ENCODE data around the gene FBXO9.

DNA sequence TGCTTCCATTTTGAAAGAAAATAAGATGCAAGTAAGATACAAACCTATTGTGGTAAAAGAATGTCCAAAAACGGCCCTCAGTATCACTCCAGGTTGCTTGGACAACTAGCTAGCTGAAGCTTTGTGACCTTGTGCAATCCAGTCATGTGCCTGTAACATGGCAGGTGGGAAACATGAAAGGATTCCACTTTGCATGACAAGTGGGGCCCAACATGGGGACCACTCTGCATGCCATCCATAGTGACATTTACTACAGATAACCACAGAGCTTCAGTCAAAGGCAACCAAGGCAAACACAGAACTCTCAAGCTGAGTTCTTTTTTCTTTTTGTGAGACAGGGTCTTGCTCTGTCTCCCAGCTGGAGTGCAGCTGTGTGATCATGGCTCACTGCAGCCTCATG, 15.8 kb upstream of the FBXO9 start:
- TF ChIP-seq TAF1 (IDR thresholded peaks at IDR 0.05; ENCODE audit: borderline replicate concordance, insufficient read depth, low read length) (no peak), POLR2AphosphoS5 (IDR thresholded peaks at IDR 0.05; ENCODE audit: low read depth, low read length) (no peak), SIN3A (IDR thresholded peaks at IDR 0.05; ENCODE audit: borderline replicate concordance, insufficient read depth, low read length) (no peak), FOXP2 (optimal IDR thresholded peaks at IDR 0.05; ENCODE audit: borderline replicate concordance, extremely low read depth, extremely low read length, insufficient read depth) (no peak)
- TF ChIP-seq, protein P1, sequence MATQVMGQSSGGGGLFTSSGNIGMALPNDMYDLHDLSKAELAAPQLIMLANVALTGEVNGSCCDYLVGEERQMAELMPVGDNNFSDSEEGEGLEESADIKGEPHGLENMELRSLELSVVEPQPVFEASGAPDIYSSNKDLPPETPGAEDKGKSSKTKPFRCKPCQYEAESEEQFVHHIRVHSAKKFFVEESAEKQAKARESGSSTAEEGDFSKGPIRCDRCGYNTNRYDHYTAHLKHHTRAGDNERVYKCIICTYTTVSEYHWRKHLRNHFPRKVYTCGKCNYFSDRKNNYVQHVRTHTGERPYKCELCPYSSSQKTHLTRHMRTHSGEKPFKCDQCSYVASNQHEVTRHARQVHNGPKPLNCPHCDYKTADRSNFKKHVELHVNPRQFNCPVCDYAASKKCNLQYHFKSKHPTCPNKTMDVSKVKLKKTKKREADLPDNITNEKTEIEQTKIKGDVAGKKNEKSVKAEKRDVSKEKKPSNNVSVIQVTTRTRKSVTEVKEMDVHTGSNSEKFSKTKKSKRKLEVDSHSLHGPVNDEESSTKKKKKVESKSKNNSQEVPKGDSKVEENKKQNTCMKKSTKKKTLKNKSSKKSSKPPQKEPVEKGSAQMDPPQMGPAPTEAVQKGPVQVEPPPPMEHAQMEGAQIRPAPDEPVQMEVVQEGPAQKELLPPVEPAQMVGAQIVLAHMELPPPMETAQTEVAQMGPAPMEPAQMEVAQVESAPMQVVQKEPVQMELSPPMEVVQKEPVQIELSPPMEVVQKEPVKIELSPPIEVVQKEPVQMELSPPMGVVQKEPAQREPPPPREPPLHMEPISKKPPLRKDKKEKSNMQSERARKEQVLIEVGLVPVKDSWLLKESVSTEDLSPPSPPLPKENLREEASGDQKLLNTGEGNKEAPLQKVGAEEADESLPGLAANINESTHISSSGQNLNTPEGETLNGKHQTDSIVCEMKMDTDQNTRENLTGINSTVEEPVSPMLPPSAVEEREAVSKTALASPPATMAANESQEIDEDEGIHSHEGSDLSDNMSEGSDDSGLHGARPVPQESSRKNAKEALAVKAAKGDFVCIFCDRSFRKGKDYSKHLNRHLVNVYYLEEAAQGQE (IDR thresholded peaks at IDR 0.05; ENCODE audit: insufficient read depth in 1 of 2, low read depth in 2 of 2, low read length in 2 of 2) = no peak

Measured in PFSK-1 (cell line).